CD4-positive, alpha-beta T cell treated with Interferon gamma for 1 hour (primary cell): ENCODE data around the gene TRIM47.
"Not testable (repeated sequence)": the region's sequence is repeated elsewhere in the genome, so short reads cannot be mapped to it uniquely, and the experiment has no call there.

Experiments used
- DNase-seq: peaks from one replicate; pipeline ENCODE4 v3.0.0-alpha.2; 2020

TRIM47 gene

GRCh38 chr17:75891022-75891604 is 12.7 kb upstream of the TRIM47 start:
- no peak for DNase-seq

- DNase-seq, result no peak
Measured at GRCh38 chr17:75889454-75889853, 11.1 kb upstream of the TRIM47 start.

DNA sequence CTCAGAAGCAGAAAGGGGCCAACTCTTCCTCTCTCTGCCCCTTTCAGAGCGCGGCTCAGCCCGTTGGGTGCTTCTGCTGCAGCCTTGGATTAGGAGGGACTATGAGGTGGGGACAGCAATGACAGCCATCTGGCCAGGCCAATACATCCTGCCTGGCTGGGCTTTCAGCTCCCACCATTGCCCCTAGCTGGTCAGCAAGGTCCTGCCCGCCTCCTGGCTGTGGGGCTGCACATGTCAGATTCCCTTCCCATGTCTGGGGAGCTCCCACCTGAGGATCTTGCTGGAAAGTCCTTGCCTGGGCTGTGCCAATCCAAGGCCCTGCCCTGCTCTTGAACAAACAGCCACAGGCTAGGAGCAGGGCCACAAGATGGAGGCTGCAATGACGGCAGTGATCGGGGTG is 10.1 kb upstream of the TRIM47 start:
- DNase-seq, result no peak

- not testable (repeated sequence) for DNase-seq
Measured at GRCh38 chr17:75885860-75886259, 7.5 kb upstream of the TRIM47 start.

DNA sequence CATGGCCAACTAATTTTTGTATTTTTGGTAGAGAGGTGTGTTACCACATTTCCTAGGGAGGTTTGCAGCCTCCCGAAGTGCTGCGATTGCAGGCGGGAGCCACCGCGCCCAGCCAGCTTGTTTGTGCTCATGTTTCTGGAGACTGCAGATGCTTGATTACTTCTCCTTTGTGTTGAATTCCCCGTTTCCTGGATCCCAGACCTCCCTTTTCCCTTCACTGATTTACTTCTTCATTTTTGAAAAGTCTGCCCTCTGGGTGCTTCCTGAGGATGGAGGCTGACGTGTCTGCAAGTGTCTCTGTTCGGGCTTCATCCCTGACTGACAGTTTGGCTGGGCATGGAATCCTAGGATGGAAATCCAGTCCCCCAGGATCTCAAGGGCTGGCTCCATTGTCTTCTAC is 7.0 kb upstream of the TRIM47 start:
- DNase-seq, result no peak

DNA sequence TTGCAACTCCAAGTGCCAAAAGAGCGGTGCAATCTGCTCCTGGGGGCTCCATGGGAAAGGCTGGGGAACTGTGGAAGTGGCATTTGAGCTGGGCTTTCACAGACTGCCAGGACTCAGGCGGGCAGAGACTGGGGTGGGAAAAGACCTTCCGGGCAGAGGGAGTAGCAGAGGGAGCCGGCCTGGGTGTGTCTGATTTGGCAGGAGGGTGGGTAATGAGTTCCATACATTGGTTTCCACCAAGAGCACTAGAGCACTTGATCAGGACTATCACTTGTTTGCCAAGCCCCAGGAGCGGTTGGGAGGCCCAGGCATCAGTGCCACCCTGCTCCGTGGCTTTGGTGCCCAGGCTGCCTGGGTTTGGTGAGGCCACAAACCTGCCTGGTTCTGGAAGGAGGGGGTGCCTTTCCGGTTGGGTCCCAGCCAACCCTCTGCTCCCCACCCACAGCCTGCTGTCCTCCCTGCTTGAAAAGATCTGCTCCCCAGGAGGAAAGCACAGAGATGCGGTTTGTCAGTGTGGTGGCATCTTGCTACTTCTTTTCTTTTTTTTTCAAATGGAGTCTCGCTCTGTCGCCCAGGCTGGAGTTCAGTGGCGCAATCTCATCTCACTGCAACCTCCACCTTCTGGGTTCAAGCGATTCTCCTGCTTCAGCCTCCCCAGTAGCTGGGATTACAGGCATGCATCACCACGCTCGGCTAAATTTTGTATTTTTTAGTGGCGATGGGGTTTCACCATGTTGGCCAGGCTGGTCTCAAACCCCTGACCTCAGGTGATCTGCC is 3.5 kb upstream of the TRIM47 start:
- DNase-seq, result no peak

- no peak for DNase-seq
Measured at GRCh38 chr17:75880266-75880665, 1.9 kb upstream of the TRIM47 start.

DNA sequence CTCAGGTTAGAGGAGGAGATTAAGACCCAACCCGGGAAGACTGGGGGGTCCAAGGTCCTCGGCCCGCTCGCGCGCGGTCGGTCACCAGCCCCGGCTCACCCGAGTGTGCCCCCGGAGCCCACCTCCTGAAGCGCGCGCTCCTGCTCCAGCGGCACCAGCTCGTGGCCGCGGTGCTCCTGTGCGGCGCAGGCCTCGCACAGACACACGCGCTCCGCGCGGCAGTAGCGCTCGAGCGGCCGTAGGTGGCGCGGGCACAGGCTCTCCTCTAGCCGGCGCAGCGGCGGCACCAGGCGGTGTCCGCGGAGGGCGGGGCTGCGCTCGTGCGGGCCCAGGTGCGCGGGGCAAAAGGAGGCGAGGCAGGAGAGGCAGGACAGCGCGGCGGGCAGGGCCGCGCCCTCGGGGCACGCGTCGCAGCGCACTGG is 618 bp downstream of the TRIM47 start:
- peak; percentile 72 for DNase-seq

- no peak for DNase-seq
Measured at GRCh38 chr17:75876938-75877751, 1.2 kb downstream of the TRIM47 start.

GRCh38 chr17:75876190-75876937 is 2.0 kb downstream of the TRIM47 start:
- peak; percentile 71 for DNase-seq

- no peak for DNase-seq
Measured at GRCh38 chr17:75875940-75876189, 2.5 kb downstream of the TRIM47 start.

- DNase-seq, result no peak
Measured at GRCh38 chr17:75875182-75875939, 3.0 kb downstream of the TRIM47 start.

DNA sequence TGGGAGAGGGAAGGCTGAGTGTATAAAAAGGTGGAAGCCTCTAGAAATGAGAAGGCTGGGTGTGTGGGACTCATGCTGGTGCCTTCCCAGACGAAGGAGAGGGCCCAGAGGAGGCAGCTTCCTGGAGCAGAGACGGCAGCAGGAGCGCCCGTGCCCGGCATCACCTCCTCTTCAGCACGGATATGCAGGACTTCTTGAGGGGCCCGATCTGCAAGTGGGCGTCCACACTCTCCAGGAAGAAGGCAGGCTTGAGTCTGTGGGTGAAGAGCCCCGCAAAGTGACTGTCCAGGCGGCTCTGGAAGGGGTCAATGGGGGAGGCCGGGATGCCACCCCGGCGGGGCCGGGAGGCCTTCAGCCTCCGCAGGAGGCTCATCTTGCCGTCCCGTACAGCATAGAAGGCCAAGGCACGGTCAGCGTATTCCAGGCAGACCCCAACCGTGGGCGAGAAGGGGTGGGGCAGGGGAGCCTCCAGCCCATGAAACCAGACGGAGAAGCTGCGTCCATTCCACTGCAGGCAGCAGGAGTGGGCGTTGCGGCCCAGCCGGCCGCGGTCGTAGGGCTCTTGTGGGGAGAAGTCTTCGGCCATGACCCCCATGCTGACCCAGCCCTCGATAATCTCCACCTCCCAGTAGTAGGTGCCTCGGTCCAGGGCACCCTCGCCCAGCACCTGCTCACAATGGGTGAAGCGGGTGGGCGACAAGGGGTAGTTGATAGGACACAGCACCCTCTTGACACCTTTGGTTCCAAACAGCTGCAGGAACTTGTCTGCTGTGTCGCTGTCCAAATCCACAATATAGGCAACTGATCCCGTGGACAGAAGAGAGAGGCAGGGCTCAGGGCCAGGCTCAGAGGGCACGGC is 3.8 kb downstream of the TRIM47 start:
- DNase-seq, result no peak

DNA sequence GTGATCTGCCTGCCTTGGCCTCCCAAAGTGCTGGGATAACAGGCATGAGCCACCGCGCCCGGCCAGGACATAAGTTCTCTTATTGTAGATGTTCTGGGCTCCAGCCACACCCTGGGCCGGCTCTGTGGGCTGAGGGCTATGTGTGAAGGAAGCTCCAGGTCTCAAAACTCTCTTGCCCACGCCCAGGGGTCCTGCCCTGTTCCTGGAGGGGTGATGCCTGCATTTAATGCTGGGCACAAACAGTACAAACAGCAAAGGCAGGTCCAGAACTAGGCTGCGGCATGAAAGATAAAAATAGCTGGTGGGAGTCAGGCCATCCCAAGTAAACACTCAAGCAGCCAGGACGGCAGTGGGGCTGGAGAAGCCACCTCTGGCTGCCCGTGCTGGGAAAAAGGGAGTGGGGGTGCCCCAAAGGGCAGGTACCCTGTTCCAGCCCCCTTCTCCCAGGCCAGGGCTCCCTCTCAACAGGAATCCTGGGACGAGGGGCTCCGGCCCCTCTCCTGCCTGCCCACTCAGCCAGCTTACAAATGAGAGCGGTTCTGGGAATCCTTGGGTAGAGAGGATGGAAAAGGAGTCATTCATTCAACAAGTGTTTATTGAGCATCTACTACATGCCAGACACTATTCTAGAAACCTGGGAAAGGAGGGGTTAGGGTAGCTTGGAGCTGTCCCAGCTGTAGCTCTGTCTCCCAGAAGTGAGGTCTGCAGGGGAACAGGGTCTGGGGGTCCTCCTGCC is 4.6 kb downstream of the TRIM47 start:
- no peak for DNase-seq

GRCh38 chr17:75872434-75873351 is 5.7 kb downstream of the TRIM47 start:
- peak; percentile 67 for DNase-seq

DNA sequence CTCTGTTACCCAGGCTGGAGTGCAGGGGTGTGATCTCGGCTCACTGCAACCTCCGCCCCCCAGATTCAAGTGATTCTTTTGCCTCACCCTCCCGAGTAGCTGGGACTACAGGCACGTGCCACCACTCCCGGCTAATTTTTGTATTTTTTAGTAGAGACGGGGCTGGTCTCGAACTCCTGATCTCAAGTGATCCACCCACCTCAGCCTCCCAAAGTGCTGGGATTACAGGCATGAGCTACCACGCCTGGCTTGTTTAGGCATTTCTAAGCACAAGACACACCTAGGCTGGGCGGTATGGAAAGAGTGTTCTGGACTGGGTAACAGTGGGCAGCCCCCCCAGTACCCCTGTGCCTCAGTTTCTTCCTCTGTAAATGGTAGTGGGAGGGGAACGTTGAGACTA is 8.2 kb downstream of the TRIM47 start:
- not testable (repeated sequence) for DNase-seq

DNA sequence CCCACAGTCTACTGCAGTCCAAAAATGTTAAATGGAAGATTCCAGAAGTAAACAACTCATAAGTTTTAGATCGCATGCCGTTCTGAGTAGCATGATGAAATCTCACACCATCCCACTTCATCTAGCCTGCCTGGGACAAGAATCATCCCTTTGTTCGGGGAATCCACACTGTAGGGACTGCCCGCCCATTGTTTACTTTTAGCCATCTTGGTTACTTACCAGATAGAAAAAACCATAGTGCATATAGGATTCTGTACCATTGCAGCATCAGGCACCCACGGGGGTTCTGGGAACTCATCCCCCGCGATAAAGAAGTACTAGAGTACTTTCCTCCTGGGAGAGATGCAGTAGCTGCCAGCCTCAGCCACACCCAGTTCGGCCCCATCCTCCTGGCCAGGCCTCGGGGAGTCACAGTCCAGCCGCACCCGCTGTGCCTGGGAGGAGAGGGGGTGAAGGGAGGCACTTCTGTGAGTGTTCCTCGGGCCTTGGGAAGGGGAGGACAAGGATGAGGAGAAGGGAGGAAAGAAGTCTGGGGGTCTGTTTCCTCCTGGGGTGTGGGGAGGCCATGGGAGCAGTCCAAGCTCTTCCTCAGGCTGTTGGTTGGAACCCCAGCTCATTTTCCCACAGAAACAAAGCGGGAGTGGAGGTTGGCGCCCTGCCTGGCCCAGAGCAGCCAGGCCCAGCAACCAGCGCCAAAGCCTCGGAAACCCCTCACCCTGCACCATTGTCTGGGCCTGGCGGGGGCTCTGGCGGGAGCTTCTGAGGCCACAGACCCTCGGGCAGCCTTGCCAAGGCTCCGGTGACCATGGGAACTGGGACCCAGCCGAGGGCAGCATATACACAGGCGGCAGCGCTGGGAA is 8.9 kb downstream of the TRIM47 start:
- no peak for DNase-seq

DNA sequence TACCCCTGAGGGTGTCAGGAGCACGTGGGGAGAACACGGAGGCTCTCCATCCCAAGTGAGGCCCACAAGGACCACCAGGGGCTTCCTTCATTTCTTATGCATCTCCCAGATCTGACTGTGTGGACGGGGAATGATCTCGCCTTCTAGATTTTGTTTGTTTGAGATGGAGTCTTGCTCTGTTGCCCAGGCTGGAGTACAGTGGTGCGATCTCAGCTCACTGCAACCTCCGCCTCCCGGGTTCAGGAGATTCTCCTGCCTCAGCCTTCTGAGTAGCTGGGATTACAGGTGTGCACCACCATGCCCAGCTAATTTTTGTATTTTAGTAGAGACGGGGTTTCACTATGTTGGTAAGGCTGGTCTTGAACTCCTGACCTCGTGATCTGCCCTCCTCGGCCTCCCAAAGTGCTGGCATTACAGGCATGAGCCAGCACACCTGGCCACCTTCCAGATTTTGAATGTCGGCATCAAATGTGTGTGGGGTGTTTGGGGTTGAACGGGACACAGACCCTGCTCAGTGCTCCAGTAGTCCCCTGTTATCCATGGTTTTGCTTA is 9.6 kb downstream of the TRIM47 start:
- DNase-seq, result not testable (repeated sequence)
